B cell (primary cell): ENCODE data around the gene JSRP1. TPM values are rescaled to one million over a fixed set of nuclear protein-coding genes. Genes with fewer than 3 reads are reported as not detected.

ENCODE experiments used
- ATAC-seq: fragments of 200-7000 bp; cut with Tn5 transposase; one replicate; pipeline ENCODE4 v1.10.0; 2021; ENCODE audit warnings: low read depth, mild to moderate bottlenecking, moderate number of reproducible peaks, moderate library complexity
- CTCF ChIA-PET: fragments of 350-600 bp; sonication (Branson Sonifier 250); formaldehyde crosslinking; loops from one replicate; lab custom pipeline; 2021; ENCODE audit warnings: antibody characterized with exemption, inconsistent platforms; lab: Charles Lee
- POLR2A ChIA-PET: fragments of 350-600 bp; sonication (Branson Sonifier 250); formaldehyde crosslinking; loops from one replicate; lab custom pipeline; 2021; ENCODE audit warnings: antibody characterized with exemption; lab: Charles Lee
- DNase-seq: peaks from one replicate; pipeline ENCODE4 v3.0.0; 2013
- H2AFZ ChIP-seq: 2 replicates; pipeline ENCODE4 v1.6.1; 2012; ENCODE audit warnings: mild to moderate bottlenecking, low read depth, low read length; ENCODE audit not compliant: insufficient read depth, poor library complexity, severe bottlenecking
- H3K27ac ChIP-seq, 2 donors: 1 replicate in 1 of 2; 2 replicates in 1 of 2; pipeline ENCODE4 v1.5.1; 2012 to 2013; ENCODE audit warnings: low read length in 2 of 2, mild to moderate bottlenecking in 2 of 2, moderate library complexity in 1 of 2
- H3K27me3 ChIP-seq, 4 experiments: fragments of 200-600 bp in 1 of 4; sonication (generic) in 1 of 4; replicated peaks in 1 of 4; 1 replicate in 2 of 4; 2 replicates in 2 of 4; pipeline versions ENCODE4 v1.6.1 to v1.7.0; 2013 to 2016; ENCODE audit warnings: low read length in 3 of 4, mild to moderate bottlenecking in 2 of 4, mixed read lengths in 1 of 4, moderate library complexity in 1 of 4; ENCODE audit not compliant: insufficient read depth in 4 of 4, control insufficient read depth in 3 of 4; ENCODE audit errors: control extremely low read depth in 1 of 4
- H3K36me3 ChIP-seq, 2 experiments: replicated peaks in 1 of 2; 1 replicate in 1 of 2; 2 replicates in 1 of 2; pipeline versions ENCODE4 v1.6.1 to v1.7.1; 2013; ENCODE audit warnings: low read length in 1 of 2; ENCODE audit not compliant: insufficient read depth in 2 of 2, control insufficient read depth in 1 of 2; ENCODE audit errors: control extremely low read depth in 1 of 2, extremely low read depth in 1 of 2
- H3K4me1 ChIP-seq, 2 donors: fragments of 200-600 bp in 1 of 2; sonication (generic) in 1 of 2; 1 replicate in 1 of 2; 2 replicates in 1 of 2; pipeline versions ENCODE4 v1.5.1 to v1.6.1; 2013 to 2017; ENCODE audit warnings: low read length in 2 of 2; ENCODE audit not compliant: control insufficient read depth in 2 of 2, insufficient read depth in 2 of 2
- H3K4me2 ChIP-seq: replicated peaks from 2 replicates; pipeline ENCODE3; 2012; ENCODE audit warnings: mild to moderate bottlenecking, low read depth, low read length; ENCODE audit not compliant: poor library complexity, severe bottlenecking
- H3K4me3 ChIP-seq, 5 experiments: fragments of 200-600 bp in 1 of 5; sonication (generic) in 1 of 5; 1 replicate in 3 of 5; 2 replicates in 2 of 5; pipeline versions ENCODE4 v1.5.1 to v1.7.0; 2011 to 2016; ENCODE audit warnings: low read length in 4 of 5, mild to moderate bottlenecking in 4 of 5, low read depth in 2 of 5, control low read depth in 1 of 5, moderate library complexity in 1 of 5; ENCODE audit not compliant: insufficient read depth in 1 of 5; ENCODE audit errors: control extremely low read depth in 1 of 5, extremely low read depth in 1 of 5
- H3K79me2 ChIP-seq: fragments of 200-600 bp; sonication (generic); one replicate; pipeline ENCODE4 v1.6.0; 2016; ENCODE audit warnings: low read length; ENCODE audit not compliant: control insufficient read depth, insufficient read depth
- H3K9ac ChIP-seq: fragments of 200-600 bp; sonication (generic); 2 replicates; pipeline ENCODE4 v1.6.1; 2017; ENCODE audit warnings: mild to moderate bottlenecking, low read length, moderate library complexity
- H3K9me3 ChIP-seq, 3 donors: one replicate each; pipeline versions ENCODE4 v1.6.1 to v1.7.1; 2013; ENCODE audit warnings: low read length in 2 of 3; ENCODE audit not compliant: control insufficient read depth in 2 of 3, insufficient read depth in 1 of 3; ENCODE audit errors: control extremely low read depth in 1 of 3
- H4K20me1 ChIP-seq: 2 replicates; pipeline ENCODE4 v1.6.0; 2012; ENCODE audit warnings: mild to moderate bottlenecking, low read length; ENCODE audit not compliant: insufficient read depth, control insufficient read depth, poor library complexity, severe bottlenecking
- H3K27ac Mint-ChIP-seq: one replicate; pipeline ENCODE4 v1.8.0; 2021; ENCODE audit warnings: mixed read lengths
- H3K27me3 Mint-ChIP-seq: one replicate; pipeline ENCODE4 v1.8.0; 2021; ENCODE audit warnings: mixed read lengths
- H3K4me1 Mint-ChIP-seq: one replicate; pipeline ENCODE4 v1.8.0; 2021; ENCODE audit warnings: mixed read lengths
- H3K4me3 Mint-ChIP-seq: one replicate; pipeline ENCODE4 v1.8.0; 2021; ENCODE audit warnings: mixed read lengths
- H3K9me3 Mint-ChIP-seq: one replicate; pipeline ENCODE4 v1.8.0; 2022; ENCODE audit warnings: mixed read lengths; ENCODE audit not compliant: insufficient read depth
- CTCF ChIP-seq: fragments of 200-600 bp; IDR thresholded peaks from one replicate; pipeline ENCODE4 v1.8.0; 2022; ENCODE audit warnings: antibody characterized with exemption, mild to moderate bottlenecking
- EZH2 ChIP-seq: IDR thresholded peaks from 2 replicates; pipeline ENCODE4 v1.6.1; 2012; ENCODE audit warnings: borderline replicate concordance, low read depth, mild to moderate bottlenecking, moderate library complexity, low read length; ENCODE audit not compliant: insufficient read depth, poor library complexity, severe bottlenecking
- WGBS: methylation state at CpG from one replicate; pipeline ENCODE4 v1.1.5; 2013; ENCODE audit warnings: missing lambda C conversion rate; ENCODE audit not compliant: insufficient coverage; 5-methylcytosine and 5-hydroxymethylcytosine counted together
- intact Hi-C: fragments of 100-400 bp; cut with micrococcal nuclease; formaldehyde crosslinking; loops from one replicate; pipeline ENCODE4 v1.10.0; 2022
- polyA plus RNA-seq: library from polyadenylated mRNA; depleted of rRNA; stranded (reverse); fragments of >200 nt; gene quantifications from 2 replicates; pipeline ENCODE4 v1.2.3, GENCODE V29; 2012
- total RNA-seq, 2 donors: library from RNA; stranded (reverse); fragments of 120-200 nt in 1 of 2; gene quantifications; 1 replicate in 1 of 2; 2 replicates in 1 of 2; pipeline versions ENCODE4 v1.2.3 to v1.2.4, GENCODE V29; 2013 to 2022

Gene JSRP1
- total and polyA plus RNA-seq, 2 donors (not counting 1 experiment from before 2014, with no cell fraction given) = 2.1 to 3.0 TPM

DNA sequence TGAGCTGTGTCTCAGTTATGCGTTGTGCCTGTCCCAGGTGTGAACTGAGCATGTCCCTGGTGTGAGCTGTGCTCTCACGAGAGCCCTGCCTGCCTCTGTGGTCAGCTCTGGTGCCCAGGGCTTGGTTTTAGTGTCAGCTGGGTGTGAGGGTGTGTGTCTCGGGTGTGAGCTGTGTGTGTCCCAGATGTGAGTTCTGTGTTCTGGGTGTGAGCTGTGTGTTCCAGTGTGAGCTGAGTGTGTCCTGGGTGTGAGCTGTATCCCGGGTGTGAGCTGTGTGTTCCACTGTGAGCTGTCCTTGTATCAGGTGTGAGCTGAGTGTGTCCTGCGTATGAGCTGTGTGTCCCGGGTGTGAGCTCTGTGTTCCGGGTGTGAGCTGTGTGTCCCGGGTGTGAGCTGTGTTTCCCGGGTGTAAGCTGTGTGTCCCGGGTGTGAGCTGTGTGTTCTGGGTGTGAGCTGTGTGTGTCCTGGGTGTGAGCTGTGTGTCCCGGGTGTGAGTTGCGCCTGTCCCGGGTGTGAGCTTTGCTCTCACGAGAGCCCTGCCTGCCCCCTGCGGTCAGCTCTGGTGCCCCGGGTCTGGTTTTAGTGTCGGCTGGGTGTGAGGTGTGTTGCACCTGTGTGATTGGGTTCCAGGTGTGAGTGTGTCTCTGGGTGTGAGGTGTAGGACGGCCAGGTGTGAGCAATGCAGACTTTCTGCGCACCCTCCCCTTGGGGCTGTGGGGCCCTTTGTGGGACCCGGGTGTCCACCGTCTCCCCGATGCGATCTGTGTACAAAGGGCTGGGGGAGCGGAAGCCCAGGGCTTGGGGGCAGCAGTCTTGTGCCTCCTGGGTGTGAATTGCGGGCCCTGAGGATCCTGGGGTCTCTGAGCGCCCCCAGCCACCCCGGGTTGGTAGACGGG, 32.8 kb upstream of the JSRP1 start:
- ATAC-seq (peak; percentile 31), DNase-seq (peak; percentile 71)
- peak overlapping the region; percentile 87 for H3K27ac Mint-ChIP-seq
- H3K9me3 ChIP-seq = no peaks in the 10 kb centered on the region
- H3K27me3 Mint-ChIP-seq = no peaks in the 10 kb centered on the region
- H3K4me1 Mint-ChIP-seq = peaks cover 44% of the 10 kb centered on the region
- H3K36me3 ChIP-seq = peaks cover 0 to 13% of the 10 kb centered on the region in 2 experiments
- no peak for TF ChIP-seq EZH2
- no peak for TF ChIP-seq CTCF
- peak overlapping the region; percentile 21 for H2AFZ ChIP-seq
- peaks cover 33% of the 10 kb centered on the region for H4K20me1 ChIP-seq
- H3K4me3 Mint-ChIP-seq = peak overlapping the region; percentile 97
- peak overlapping the region; percentile 75 to 81 for H3K27ac ChIP-seq
- CTCF ChIA-PET = interaction anchor here (0.6 to 3.2 kb wide), 22 partner anchors 10 to 329 kb away, joined by 3 to 30 read pairs (median 4); partner anchors contain the start of gene PLEKHJ1
- H3K9ac ChIP-seq = peak overlapping the region; percentile 69
- 23% methylated on average over 28 of the region's 28 CpGs for WGBS
- H3K4me3 ChIP-seq = peak overlapping the region in 4 of 5 experiments; percentile 66 to 82 (median 76)
- H3K4me1 ChIP-seq = peaks cover 38 to 54% of the 10 kb centered on the region in 2 donors
- intact Hi-C loops = loop anchor here (1.0 to 5.0 kb wide), 3 partner anchors 14 to 43 kb away; no protein-coding TSS in a partner anchor
- H3K79me2 ChIP-seq = peaks cover 52% of the 10 kb centered on the region
- no peaks in the 10 kb centered on the region for H3K9me3 Mint-ChIP-seq
- H3K27me3 ChIP-seq = no peaks in the 10 kb centered on the region
- POLR2A ChIA-PET = interaction anchor here (0.5 to 3.4 kb wide), 20 partner anchors 9 to 439 kb away, joined by 3 to 65 read pairs (median 5); partner anchors contain the start of genes LSM7 and SPPL2B
- peak overlapping the region; percentile 82 for H3K4me2 ChIP-seq
